ENCODE data around the gene WWOX. TPM values are rescaled to one million over a fixed set of nuclear protein-coding genes. Genes with fewer than 3 reads are reported as not detected.

WWOX gene
- total and polyA plus RNA-seq, 2 donors = 15.3 to 28.4 TPM

DNA sequence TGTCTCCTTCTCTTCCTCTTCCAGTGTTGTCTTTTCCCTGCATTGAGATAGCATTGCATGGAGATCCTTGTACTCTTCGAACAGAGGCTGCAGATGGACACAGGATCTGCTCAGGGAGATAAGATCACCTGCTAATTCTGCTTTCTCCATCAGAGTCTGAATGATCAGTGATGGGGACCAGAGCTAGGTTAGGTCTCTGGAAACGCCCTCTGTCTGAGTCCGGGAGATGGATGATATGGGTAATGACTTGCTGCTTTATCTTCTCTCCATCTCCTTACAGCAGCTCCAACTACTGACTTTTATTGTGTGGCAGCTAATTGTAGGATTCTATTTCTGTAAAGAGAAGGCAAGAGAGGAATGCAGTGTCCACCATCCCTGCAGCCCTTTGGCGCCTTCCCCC lies 435.6 kb downstream of the WWOX start:
- no peak for DNase-seq (ENCODE audit: extremely low spot score)
- Histone ChIP-seq H3K27ac (ENCODE audit: low read depth) (no peak overlapping the region), H3K36me3 (ENCODE audit: insufficient read depth) (no peaks in the 10 kb centered on the region), H3K4me1 (ENCODE audit: insufficient read depth) (no peaks in the 10 kb centered on the region), H3K4me3 (ENCODE audit: low read depth, low read length) (no peak overlapping the region)
- WGBS = 84% methylated on average over 4 of the region's 4 CpGs

DNA sequence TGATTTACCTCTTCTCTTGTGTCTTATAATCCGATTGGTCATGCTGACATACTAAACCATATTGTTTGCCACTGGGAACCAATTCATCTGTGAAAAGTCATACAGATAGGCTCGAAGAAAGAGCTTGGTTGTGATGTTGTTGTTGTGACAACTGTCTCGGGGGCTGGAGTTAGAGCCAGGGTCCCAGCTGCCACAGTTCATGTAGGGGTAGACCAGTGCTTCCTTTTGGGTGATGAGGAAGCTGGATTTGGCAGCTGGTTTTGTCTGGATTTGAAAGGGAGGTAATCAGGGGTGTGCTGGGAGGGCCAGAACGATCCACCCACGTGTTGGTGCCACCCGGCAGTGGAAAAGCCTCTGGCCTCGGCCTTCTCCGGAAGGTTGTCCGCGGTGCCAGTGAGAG lies 438.1 kb downstream of the WWOX start:
- DNase-seq (ENCODE audit: extremely low spot score) = no peak
- no peak overlapping the region for H3K27ac ChIP-seq (ENCODE audit: low read depth)
- WGBS = 98% methylated on average over 10 of the region's 10 CpGs
- no peaks in the 10 kb centered on the region for H3K36me3 ChIP-seq (ENCODE audit: insufficient read depth)
- H3K4me1 ChIP-seq (ENCODE audit: insufficient read depth) = no peaks in the 10 kb centered on the region
- no peak overlapping the region for H3K4me3 ChIP-seq (ENCODE audit: low read depth, low read length)

DNA sequence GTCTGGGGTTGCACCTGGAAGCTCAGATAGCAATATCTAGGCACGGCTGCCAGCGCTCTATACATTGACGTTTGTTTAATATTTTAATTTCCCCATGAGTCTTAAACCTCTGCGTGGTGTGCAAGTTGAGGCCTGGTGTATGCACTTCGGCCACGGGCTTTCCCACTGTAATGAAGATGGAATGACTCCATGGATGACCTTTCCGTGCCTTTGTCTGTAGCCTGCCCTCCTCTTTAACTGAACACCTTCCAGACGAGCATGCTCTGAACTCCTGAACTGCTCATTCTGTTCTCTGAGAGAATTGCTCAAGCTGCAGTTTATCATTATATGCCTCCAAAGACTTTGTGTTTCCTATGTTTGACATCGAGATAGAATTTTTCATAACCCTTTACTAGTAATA lies 438.8 kb downstream of the WWOX start:
- H3K4me1 ChIP-seq (ENCODE audit: insufficient read depth) = no peaks in the 10 kb centered on the region
- WGBS = 75% methylated on average over 9 of the region's 9 CpGs
- no peak for DNase-seq (ENCODE audit: extremely low spot score)
- H3K4me3 ChIP-seq (ENCODE audit: low read depth, low read length) = no peak overlapping the region
- H3K36me3 ChIP-seq (ENCODE audit: insufficient read depth) = no peaks in the 10 kb centered on the region
- no peak overlapping the region for H3K27ac ChIP-seq (ENCODE audit: low read depth)

DNA sequence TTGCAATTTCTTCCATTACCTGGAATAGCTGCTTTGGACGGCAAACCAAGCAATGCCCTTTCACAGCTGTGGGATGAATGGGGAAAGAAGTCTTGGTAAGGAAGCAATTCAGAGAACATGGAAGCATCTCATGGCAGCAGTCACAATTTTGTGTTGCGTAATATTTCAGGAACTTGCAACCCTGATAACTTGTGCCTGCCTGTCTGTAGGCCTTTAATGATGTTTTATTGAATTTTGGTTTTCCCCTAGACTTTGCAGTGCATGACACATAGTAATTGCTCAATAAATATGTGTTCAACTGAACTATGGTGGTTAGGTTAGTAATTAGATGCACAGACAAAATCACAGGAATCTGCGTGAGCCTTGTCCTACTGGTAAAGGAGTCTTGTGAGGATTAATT lies 439.5 kb downstream of the WWOX start:
- DNase-seq (ENCODE audit: extremely low spot score) = no peak
- WGBS = 98% methylated on average over 3 of the region's 3 CpGs
- H3K4me3 ChIP-seq (ENCODE audit: low read depth, low read length) = no peak overlapping the region
- H3K36me3 ChIP-seq (ENCODE audit: insufficient read depth) = no peaks in the 10 kb centered on the region
- H3K4me1 ChIP-seq (ENCODE audit: insufficient read depth) = no peaks in the 10 kb centered on the region
- H3K27ac ChIP-seq (ENCODE audit: low read depth) = no peak overlapping the region

DNA sequence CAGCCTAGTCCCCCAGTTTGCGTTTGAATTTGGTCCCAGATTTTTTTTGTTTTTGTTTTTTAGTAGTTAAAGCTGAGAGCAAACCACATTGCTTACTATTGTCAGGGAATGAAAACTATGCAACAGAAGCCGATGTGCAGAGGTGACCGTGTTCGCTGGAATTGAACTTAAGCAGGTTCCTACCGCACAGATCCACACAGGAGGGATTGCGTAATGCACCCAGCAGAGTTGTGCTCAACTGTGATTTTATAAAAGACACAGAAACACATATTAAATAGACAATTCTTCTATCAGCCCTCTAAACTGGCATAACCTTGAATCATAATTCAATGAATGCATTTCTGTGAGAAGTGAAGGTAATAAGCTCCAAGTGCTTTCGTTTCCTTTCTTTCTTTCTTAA lies 443.0 kb downstream of the WWOX start:
- Histone ChIP-seq H3K36me3 (ENCODE audit: insufficient read depth) (no peaks in the 10 kb centered on the region), H3K27ac (ENCODE audit: low read depth) (no peak overlapping the region), H3K4me1 (ENCODE audit: insufficient read depth) (no peaks in the 10 kb centered on the region), H3K4me3 (ENCODE audit: low read depth, low read length) (no peak overlapping the region)
- DNase-seq (ENCODE audit: extremely low spot score) = no peak
- 83% methylated on average over 7 of the region's 7 CpGs for WGBS

DNA sequence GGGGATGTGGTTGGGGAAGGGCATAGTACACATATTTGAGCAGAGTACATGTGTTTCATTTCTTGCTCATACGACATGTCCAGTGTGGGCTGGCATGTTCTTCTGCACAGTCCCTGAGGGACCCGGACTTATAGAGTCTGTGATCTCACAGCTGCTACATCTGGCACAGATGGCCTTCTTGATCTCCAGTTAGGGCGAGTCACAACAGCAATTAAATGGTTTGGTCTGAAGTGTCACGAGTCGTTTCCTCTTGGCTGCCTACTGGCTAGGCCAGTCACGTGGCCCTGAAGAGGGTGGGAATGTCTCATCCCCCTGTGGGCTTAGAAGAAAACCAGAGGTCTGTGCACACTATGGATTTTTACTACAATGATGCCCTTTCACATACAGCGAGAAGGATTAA lies 443.6 kb downstream of the WWOX start:
- no peak overlapping the region for H3K4me3 ChIP-seq (ENCODE audit: low read depth, low read length)
- H3K4me1 ChIP-seq (ENCODE audit: insufficient read depth) = no peaks in the 10 kb centered on the region
- WGBS = 61% methylated on average over 7 of the region's 7 CpGs
- no peaks in the 10 kb centered on the region for H3K36me3 ChIP-seq (ENCODE audit: insufficient read depth)
- H3K27ac ChIP-seq (ENCODE audit: low read depth) = no peak overlapping the region
- DNase-seq (ENCODE audit: extremely low spot score) = peak; percentile 3

DNA sequence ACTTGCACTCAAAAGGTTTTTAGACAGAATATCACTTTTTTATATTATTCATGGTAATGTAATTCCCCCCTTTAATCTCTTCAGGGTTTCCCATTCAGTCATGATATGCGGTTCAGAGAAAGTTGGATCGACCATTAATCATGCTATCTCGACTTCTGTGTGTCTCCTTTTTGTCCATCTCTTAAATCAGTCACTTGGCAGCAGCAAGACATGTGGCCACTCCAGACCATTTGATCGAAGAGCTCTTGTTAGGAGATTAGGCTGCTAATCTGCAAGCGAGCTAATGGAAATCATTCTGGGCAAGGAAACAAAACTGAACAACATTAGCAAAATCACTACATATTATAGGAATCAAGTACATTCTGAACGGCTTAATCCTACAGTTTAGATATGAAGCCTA lies 449.9 kb downstream of the WWOX start:
- no peak for DNase-seq (ENCODE audit: extremely low spot score)
- Histone ChIP-seq H3K27ac (ENCODE audit: low read depth) (no peak overlapping the region), H3K4me3 (ENCODE audit: low read depth, low read length) (no peak overlapping the region), H3K36me3 (ENCODE audit: insufficient read depth) (no peaks in the 10 kb centered on the region), H3K4me1 (ENCODE audit: insufficient read depth) (no peaks in the 10 kb centered on the region)
- WGBS = 79% methylated on average over 6 of the region's 6 CpGs

DNA sequence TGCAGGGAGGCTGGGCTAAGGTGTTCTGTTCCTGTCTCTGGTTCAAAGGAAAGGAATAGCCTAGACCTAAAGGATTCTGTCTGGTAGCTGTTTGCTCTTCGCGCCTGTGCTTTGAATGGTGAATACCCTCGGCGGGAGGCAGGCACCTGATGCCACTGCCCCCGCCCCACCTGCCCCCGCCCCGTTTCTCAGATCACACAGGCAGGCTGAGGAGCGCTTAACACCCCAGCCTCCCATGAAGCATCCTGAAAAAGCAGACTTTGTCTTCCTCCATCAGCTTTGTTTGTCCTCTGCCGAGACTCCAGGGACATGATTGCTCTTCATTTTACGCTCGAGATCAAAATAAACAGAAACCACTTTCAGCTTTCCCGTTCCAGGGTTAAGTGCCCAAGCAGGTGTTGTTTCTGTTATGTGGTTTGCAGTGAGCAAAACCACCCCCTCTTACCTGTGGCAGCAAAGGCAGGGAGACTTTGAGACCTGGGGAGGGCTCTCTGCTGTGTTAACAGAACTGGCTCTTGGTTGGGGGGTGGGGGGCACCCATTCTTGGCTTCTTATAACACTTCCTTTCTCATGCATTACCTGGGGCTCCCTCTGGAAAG lies 452.1 kb downstream of the WWOX start:
- Histone ChIP-seq H3K4me3 (ENCODE audit: low read depth, low read length) (no peak overlapping the region), H3K4me1 (ENCODE audit: insufficient read depth) (no peaks in the 10 kb centered on the region), H3K36me3 (ENCODE audit: insufficient read depth) (no peaks in the 10 kb centered on the region), H3K27ac (ENCODE audit: low read depth) (no peak overlapping the region)
- DNase-seq (ENCODE audit: extremely low spot score) = no peak
- WGBS = 55% methylated on average over 12 of the region's 12 CpGs

DNA sequence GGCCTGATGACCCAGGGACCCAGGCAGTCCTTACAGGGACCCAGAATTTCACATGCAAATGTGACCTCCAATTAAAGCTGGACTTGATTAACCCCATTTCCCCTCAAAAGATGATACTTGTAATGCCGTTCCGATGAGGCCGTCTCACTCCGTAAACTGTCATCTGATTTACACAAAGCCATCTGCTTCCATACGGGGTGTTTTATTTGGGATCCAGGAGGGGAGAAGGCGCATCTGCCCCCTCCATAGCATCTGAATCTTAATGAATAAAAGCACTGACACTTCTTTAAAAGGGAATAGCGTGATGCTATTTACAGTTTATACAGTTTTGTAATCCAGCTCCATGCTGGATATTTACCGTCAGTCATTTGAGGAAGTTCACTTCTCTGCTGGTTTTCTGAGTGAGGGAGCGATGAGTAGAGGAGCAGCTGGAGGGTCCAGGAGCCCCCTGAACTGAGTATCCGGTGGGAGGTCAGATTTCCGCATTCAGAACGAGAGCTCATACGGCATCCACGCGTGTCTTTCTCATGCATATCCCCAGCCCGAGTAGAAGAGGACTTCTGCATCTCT lies 452.7 kb downstream of the WWOX start:
- 69% methylated on average over 16 of the region's 16 CpGs for WGBS
- DNase-seq (ENCODE audit: extremely low spot score) = no peak
- H3K4me3 ChIP-seq (ENCODE audit: low read depth, low read length) = no peak overlapping the region
- no peak overlapping the region for H3K27ac ChIP-seq (ENCODE audit: low read depth)
- no peaks in the 10 kb centered on the region for H3K36me3 ChIP-seq (ENCODE audit: insufficient read depth)
- H3K4me1 ChIP-seq (ENCODE audit: insufficient read depth) = no peaks in the 10 kb centered on the region

DNA sequence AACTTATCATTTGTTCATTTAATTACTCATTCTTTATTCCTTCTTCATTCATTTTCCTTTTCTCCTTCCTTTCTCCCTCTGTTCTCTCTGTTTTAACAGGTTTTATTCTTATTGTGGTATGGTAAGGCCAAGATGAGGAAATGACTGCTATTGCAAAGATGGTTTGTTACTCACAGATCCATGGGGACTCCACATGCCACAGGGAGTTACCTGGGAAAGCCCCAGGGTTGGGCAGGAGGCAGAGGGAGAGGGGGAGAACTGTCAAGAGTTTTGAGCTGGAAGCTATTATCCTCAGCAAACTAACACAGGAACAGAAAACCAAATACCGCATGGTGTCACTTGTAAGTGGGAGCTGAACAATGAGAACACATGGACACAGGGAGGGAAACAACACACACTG lies 453.3 kb downstream of the WWOX start:
- H3K4me3 ChIP-seq (ENCODE audit: low read depth, low read length) = no peak overlapping the region
- H3K27ac ChIP-seq (ENCODE audit: low read depth) = no peak overlapping the region
- H3K4me1 ChIP-seq (ENCODE audit: insufficient read depth) = no peaks in the 10 kb centered on the region
- 93% methylated on average over 1 of the region's 1 CpG for WGBS
- no peak for DNase-seq (ENCODE audit: extremely low spot score)
- H3K36me3 ChIP-seq (ENCODE audit: insufficient read depth) = no peaks in the 10 kb centered on the region

DNA sequence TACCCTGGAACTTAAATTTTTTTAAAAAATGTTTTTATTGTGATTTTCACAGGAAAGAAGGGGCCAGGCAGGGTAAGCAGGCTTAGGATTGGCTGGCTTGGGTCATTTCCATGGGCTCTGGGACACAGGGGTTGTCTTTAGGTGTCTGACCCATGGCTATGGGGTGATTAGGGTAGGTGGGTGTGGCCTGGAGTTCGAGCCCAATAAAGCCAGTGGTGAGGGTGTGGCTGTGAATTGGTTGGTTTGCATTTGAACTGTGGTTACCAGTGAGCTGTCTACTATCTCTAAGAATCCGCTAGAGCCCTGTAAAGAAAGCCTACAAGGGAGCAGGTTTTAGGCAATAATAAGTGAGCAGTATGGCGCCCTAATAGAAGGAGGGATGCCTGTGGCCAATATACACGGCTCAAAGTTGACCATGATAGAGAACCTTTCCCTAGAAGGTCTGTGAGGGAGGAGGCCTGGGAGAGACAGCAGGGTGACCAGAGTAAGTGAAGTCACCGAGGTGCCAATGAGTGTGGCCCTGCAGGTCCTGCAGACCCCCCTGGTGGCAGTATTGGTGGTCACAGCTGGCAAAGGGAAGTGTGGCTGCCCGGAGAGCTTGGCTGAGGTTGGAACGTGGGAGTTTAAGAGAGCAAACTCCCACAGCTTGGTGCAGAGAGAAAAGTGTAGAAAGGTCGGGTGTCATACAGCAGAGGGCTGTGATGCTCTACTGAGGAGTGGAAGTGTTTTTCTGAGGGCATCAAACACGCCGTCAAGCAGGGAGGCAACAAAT lies 454.0 kb downstream of the WWOX start:
- 91% methylated on average over 10 of the region's 10 CpGs for WGBS

DNA sequence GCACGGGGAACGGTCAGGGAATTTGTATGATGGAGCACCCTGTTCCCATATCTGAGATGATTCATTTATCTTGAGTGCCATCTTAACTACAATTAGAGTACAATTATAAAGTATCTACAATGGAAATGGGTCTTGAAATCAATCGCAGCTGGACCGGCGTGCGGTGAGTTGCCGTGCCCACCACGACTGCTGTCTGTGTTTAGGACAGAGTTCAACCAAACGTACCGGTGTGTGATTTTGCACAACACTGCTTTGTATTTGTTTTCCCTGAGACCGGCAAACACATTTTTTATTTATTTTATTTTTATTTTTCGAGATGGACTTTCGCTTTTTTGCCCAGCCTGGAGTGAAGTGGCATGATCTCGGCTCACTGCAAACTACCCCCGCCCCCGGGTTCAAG lies 457.0 kb downstream of the WWOX start:
- 98% methylated on average over 16 of the region's 16 CpGs for WGBS

More for the DNA sequence above, 454.0 kb downstream of the WWOX start:
- no peaks in the 10 kb centered on the region for H3K36me3 ChIP-seq (ENCODE audit: insufficient read depth)
- DNase-seq (ENCODE audit: extremely low spot score) = no peak
- no peak overlapping the region for H3K27ac ChIP-seq (ENCODE audit: low read depth)
- H3K4me1 ChIP-seq (ENCODE audit: insufficient read depth) = no peaks in the 10 kb centered on the region
- no peak overlapping the region for H3K4me3 ChIP-seq (ENCODE audit: low read depth, low read length)

DNA sequence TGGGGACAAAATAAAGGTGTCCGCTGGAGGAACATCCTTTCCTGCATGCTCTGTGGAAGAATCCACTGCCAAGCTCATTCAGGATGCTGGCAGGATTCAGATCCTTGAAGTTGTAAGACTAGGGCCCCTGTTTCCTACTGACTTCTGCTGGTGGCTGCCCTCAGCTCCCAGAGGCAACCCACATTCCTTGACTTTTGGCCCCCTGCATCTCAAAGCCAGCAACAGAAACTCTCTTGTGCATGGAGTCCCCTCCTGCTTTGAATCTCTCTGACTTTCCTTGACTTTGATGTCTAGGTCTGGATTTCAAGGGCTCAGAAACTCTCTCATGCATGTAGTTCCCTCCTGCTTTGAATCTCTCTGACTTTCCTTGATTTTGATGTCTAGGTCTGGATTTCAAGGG lies 461.5 kb downstream of the WWOX start:
- no peak for DNase-seq (ENCODE audit: extremely low spot score)
- WGBS = 94% methylated on average over 1 of the region's 1 CpG
- Histone ChIP-seq H3K36me3 (ENCODE audit: insufficient read depth) (no peaks in the 10 kb centered on the region), H3K4me3 (ENCODE audit: low read depth, low read length) (no peak overlapping the region), H3K4me1 (ENCODE audit: insufficient read depth) (no peaks in the 10 kb centered on the region), H3K27ac (ENCODE audit: low read depth) (no peak overlapping the region)

More for the DNA sequence above, 457.0 kb downstream of the WWOX start:
- no peak for DNase-seq (ENCODE audit: extremely low spot score)
- no peak overlapping the region for H3K4me3 ChIP-seq (ENCODE audit: low read depth, low read length)
- H3K27ac ChIP-seq (ENCODE audit: low read depth) = no peak overlapping the region
- no peaks in the 10 kb centered on the region for H3K36me3 ChIP-seq (ENCODE audit: insufficient read depth)
- H3K4me1 ChIP-seq (ENCODE audit: insufficient read depth) = no peaks in the 10 kb centered on the region

DNA sequence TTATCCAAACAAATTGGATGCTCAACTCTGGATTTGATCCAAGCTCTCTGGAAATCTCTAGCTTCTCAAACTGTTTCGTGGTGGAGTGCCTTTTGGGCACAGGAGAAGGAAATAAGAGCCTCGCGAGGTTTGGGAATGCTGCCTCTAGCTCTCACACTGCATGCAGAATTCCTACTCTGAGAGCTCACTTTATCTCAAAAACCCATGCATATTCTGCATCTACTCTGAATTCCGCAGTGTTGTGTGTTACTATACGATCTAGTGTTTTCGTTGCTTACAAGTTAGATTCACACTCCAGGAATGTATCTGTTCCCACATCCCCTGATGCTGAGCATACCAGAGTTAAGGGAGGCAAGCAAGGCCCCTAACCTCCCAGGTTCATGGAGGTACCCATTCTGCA lies 462.7 kb downstream of the WWOX start:
- no peak for DNase-seq (ENCODE audit: extremely low spot score)
- Histone ChIP-seq H3K4me1 (ENCODE audit: insufficient read depth) (no peaks in the 10 kb centered on the region), H3K4me3 (ENCODE audit: low read depth, low read length) (no peak overlapping the region), H3K36me3 (ENCODE audit: insufficient read depth) (no peaks in the 10 kb centered on the region), H3K27ac (ENCODE audit: low read depth) (no peak overlapping the region)
- 82% methylated on average over 6 of the region's 6 CpGs for WGBS

All from urinary bladder (tissue), 4 donors.